Urothelium cell line (cell line): ENCODE results near the gene ZNHIT1.

ENCODE experiments used
- DNase-seq: peaks from one replicate; pipeline ENCODE4 v3.0.0; 2011; ENCODE audit warnings: low spot score, mixed read lengths
- FAIRE-seq: peaks from 2 replicates; lab custom pipeline; 2011; peaks lifted over from hg19 to GRCh38; lab: Jason Lieb, UNC

Gene ZNHIT1

GRCh38 chr7:101216001-101216859 is 1.7 kb upstream of the ZNHIT1 start:
- FAIRE-seq (no peak), DNase-seq (no peak)

DNA sequence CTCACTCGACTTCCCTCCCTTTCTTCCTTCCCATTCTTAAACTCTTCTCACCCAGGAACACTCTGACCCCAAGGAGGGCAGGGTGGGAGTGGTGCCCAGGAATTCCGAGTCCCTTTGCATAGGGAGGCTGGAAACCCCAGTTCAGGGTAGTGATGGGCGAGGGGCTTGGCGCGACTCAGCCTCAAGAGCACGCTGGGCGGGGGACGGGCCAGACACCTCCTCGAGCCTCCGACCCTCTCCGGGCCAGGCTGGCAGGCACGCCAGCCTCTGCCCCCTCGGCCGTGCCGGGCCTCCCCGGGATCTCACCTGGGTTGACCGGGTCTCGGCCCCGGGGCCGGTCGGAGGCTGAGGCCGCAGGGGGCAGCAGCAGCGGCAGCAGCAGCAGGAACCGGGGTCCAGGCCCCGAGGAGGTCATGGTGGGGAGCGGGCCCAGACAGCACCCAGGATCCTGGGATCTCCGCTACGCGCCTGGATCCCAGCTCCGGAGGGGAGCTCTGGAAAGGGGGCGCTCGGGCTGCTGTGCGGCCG is 1.0 kb upstream of the ZNHIT1 start:
- FAIRE-seq = no peak
- no peak for DNase-seq

DNA sequence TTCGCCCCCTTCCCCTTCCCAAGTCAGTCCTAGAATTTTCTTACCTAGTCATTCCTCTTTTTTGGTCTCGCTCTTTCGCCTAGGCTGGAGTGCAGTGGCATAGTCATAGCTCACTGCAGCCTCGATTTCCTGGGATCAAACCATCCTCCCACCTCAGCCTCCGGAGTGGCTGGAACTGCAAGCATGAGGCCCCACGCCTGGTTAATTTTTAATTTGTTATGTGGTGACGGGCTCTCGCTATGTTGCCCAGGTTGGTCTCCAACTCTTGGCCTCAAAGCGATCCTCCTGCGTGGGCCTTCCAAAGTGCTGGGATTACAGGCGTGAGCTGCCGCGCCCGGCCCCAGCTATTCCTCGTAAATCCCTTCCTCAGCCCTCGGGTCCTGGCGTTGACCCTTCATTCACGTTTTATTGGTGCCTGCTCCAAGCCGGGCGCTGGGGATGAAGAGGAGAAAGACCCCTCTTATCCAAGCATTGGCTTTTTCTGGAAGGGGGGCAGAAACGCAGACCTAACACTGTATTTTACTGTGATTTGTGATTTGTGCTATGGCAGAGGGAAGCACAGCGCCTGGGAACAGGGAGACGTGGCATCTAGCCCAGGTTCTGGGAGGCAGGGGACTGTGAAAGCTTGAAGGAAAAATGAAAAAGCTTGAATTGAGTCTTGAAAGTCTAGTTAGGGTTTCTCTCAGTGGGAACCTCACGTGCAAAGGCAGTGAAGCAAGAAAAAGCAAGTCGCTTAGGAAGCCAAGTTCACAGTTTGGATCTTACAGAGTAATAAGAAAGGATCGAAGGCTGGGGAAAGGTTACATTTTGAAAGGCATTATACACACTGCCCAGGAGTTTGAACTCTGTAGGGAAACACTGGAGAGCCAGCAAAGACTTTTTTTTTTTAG is 516 bp downstream of the ZNHIT1 start:
- DNase-seq = no peak
- FAIRE-seq = no peak

GRCh38 chr7:101220295-101220694 is 2.3 kb downstream of the ZNHIT1 start:
- DNase-seq = no peak
- no peak for FAIRE-seq

DNA sequence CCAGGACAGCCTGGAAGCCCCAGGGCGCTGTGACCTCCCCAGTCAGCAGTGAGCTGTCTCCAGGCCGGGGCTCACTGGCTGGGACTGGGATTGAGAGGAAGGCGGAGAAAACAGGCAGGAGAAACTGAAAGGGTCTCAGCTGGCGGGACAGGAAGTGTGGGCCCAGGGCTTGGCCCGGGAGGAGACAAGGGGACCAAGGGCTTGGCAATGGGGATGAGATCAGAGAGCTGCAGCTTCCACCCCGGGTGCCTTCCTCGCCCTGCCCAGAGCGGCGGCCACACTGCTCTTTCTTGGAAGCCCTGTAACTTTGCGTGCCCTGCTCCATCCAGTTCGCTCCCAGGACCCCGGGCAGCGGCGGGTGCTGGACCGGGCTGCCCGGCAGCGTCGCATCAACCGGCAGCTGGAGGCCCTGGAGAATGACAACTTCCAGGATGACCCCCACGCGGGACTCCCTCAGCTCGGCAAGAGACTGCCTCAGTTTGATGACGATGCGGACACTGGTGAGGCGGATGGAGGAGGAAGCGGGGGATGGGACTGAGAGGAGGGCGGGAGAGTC is 4.4 kb downstream of the ZNHIT1 start:
- DNase-seq (no peak), FAIRE-seq (no peak)

DNA sequence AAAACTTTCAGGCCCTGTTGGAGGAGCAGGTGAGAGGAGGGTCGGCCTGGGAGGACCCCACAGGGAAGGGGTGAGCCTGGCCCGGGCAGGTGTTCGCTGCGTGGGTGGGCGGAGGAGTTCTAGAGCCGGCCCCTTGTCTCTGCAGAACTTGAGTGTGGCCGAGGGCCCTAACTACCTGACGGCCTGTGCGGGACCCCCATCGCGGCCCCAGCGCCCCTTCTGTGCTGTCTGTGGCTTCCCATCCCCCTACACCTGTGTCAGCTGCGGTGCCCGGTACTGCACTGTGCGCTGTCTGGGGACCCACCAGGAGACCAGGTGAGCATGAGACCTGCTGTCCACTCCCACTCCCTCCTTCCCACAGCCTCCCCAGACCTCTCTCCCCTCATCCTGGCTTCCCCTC is 5.6 kb downstream of the ZNHIT1 start:
- FAIRE-seq (no peak), DNase-seq (no peak)

- DNase-seq = no peak
- FAIRE-seq = no peak
These were observed 7.7 kb downstream of the ZNHIT1 start for GRCh38 chr7:101225650-101226049.

DNA sequence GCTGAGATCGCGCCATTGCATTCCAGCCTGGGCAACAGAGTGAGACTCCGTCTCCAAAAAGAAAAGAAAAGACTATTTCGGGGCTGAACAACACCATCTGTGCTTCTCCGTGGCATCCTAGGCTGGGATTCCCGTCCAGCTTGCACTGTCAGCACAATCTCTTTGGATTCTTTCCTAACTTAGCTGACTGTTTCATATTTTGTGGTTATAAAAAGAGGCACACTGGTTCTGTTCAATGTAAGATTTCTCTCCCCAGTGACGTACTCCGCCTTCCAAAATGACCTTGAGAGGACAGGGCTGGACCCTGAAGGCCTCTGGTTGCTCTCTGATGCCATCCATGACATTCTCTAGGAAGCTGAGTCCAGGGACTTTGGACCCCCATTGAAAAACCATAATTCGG is 8.8 kb downstream of the ZNHIT1 start:
- FAIRE-seq = no peak
- DNase-seq = no peak

GRCh38 chr7:101231644-101232043 is 13.7 kb downstream of the ZNHIT1 start:
- FAIRE-seq (no peak), DNase-seq (no peak)

DNA sequence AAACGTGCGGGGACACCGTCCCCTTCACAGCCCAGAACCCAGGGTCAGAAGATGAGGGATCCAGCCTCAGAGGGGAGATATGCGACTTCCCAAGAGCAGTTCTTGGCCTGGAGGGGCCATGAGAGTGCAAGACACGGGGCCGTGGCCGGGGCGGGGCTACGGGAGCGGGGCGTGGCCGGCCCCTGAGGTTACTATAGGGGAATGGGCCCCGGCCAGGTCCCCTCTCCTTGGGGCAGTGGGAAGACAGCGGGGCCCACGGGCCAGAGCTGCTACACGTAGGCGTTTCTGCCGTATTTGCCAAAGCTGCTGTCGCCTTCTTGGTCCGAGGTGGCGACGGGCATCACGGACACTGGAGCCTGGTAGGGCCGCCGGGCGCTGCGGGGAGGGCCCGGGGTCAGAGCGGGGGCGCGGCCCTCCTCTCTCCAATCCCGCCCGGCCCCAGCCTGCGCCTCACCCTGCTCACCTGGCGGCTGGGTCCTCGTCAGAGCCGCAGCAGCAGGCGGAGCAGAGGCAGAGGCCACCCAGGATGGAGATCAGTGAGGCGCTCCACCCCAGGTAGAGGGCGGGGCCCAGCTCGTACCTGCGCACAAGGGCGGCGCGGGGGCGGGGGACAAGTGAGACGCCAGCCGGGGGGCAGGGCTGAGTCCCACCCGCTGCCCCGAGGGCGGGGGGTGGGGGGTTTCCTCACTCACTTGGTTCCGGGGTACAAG is 14.3 kb downstream of the ZNHIT1 start:
- FAIRE-seq (no peak), DNase-seq (no peak)

- FAIRE-seq = peak; percentile 32
- no peak for DNase-seq
These were observed 16.1 kb downstream of the ZNHIT1 start for GRCh38 chr7:101233907-101234547.

- no peak for DNase-seq
- no peak for FAIRE-seq
These were observed 16.7 kb downstream of the ZNHIT1 start for GRCh38 chr7:101234636-101235035.

DNA sequence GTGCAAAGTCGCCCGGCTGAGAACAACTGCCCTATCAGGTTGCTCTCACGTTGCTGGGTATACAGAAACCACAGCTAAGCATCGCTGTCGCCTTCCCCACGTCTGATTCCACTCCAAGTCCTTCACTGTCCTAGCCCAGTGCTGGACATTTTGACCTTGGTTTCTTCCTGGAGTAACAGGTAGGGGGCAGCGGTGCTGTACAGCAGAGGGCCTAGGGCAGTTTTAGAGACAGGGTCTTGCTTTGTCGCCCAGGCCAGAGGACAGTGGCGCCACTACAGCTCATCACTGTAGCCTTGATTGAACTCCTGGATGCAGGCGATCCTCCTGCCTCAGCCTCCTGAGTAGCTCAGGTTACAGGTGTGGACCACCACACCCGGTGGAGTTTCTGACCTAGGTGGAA is 17.1 kb downstream of the ZNHIT1 start:
- DNase-seq (no peak), FAIRE-seq (no peak)

DNA sequence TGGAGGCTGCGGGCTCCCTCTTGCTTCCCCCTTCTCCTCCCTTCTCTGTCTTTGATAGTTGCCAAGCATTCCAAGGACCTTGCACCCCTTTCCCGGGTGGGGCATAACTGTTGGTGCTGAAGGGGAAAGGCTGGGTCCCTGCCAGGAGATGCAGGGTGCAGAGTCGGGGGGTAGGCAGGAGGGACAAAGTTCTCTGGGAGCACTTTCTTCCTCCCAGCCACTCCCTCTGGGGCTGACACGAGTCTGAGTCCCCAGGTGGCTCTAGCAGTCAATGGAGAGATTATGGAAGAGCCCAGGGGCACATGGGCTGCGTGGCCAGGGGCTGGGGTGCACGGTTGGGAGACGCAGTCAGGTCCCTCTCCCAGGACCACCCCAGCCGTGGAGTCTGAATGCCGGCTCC is 17.6 kb downstream of the ZNHIT1 start:
- DNase-seq (no peak), FAIRE-seq (no peak)

DNA sequence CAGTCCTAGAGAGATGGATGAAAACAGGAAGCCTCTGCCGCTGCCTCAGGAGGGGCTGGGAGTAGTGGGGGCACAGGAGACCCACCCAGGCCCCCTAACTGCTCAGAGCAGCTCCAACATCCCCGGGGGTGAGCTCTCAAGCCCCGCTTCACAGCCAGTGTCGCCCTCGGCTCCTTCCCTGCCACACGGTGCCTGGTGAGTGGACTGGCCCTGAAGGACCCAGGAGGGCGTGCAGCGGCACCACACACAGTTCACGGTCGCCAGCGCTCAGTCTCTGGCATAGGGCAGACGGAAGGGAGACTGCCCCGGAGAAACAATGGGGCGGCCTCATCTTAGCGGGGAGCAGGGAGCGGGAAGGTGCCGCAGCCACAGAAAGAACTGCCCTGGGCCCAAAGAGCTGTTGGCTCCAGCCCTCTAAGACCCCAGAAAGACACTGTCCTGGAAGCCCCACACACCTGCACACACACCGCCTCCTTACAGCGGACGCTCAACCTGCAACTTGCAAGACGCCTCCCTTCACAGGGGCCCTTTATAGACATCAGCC is 18.4 kb downstream of the ZNHIT1 start:
- no peak for DNase-seq
- no peak for FAIRE-seq

GRCh38 chr7:101237206-101238067 is 19.5 kb downstream of the ZNHIT1 start, which contains the start of gene CLDN15:
CLDN15 (minus strand) TSS chr7:101237802; CDS start chr7:101237581, 221 bp downstream.
- DNase-seq = no peak
- no peak for FAIRE-seq

GRCh38 chr7:101238226-101239182 is 20.5 kb downstream of the ZNHIT1 start:
- FAIRE-seq (no peak), DNase-seq (no peak)
